Cardiac muscle cell (in vitro differentiated cells and primary cell): Measurements from ENCODE around the gene NPTN. TPM values are rescaled to one million over a fixed set of nuclear protein-coding genes. Genes with fewer than 3 reads are reported as not detected.
A peak's percentile ranks its signal among the peaks of the same experiment; 100 is the strongest.

Experiments used
- DNase-seq, 2 donors: peaks; one replicate each; pipeline versions ENCODE4 v3.0.0 to v3.0.0-alpha.2; 2010 to 2017; ENCODE audit warnings: low read depth in 1 of 2, low spot score in 1 of 2
- H3K27ac ChIP-seq: fragments of 200-600 bp; sonication (generic); 2 replicates; pipeline ENCODE4 v1.5.1; 2016
- H3K27me3 ChIP-seq: fragments of 200-600 bp; sonication (generic); 2 replicates; pipeline ENCODE4 v1.6.0; 2016; ENCODE audit warnings: control low read depth
- H3K36me3 ChIP-seq: fragments of 200-600 bp; sonication (generic); 2 replicates; pipeline ENCODE4 v1.5.1; 2016; ENCODE audit warnings: control low read depth
- H3K4me1 ChIP-seq: fragments of 200-600 bp; sonication (generic); 2 replicates; pipeline ENCODE4 v1.8.1; 2017; ENCODE audit warnings: low read depth, mild to moderate bottlenecking, mixed run types
- H3K4me3 ChIP-seq: fragments of 200-600 bp; sonication (generic); 2 replicates; pipeline ENCODE4 v1.5.1; 2016; ENCODE audit warnings: mild to moderate bottlenecking
- H3K9me3 ChIP-seq: fragments of 200-600 bp; sonication (generic); 2 replicates; pipeline ENCODE4 v1.5.1; 2017; ENCODE audit warnings: low read depth, mild to moderate bottlenecking, control low read depth
- CTCF ChIP-seq: IDR thresholded peaks from 2 replicates; pipeline ENCODE4 v1.5.1; 2012; ENCODE audit warnings: low read depth, mild to moderate bottlenecking, low read length
- polyA plus RNA-seq: library from polyadenylated mRNA; unstranded; fragments of >200 nt; fragmentation: Nextera tagmentation; extraction: Ambion mirVana; gene quantifications from 2 replicates; pipeline ENCODE4 v1.2.1, GENCODE V29; 2016
- total RNA-seq: library from RNA; depleted of rRNA; stranded (reverse); fragments of >200 nt; gene quantifications from 2 replicates; pipeline ENCODE4 v1.2.3, GENCODE V29; 2016

Gene NPTN
- total and polyA plus RNA-seq, 2 experiments from 2014 or later: 243 to 375 TPM

GRCh38 chr15:73605759-73606436 lies 27.3 kb downstream of the NPTN start:
- H3K36me3 ChIP-seq: no peaks in the 10 kb centered on the region
- H3K4me1 ChIP-seq: peaks cover 35% of the 10 kb centered on the region
- no peak for TF ChIP-seq CTCF
- no peak overlapping the region for H3K4me3 ChIP-seq
- no peaks in the 10 kb centered on the region for H3K9me3 ChIP-seq
- H3K27me3 ChIP-seq: no peaks in the 10 kb centered on the region
- no peak for DNase-seq
- H3K27ac ChIP-seq: peak overlapping the region; percentile 41

- H3K4me3 ChIP-seq: no peak overlapping the region
- no peak for DNase-seq
- H3K4me1 ChIP-seq: peaks cover 46% of the 10 kb centered on the region
- no peaks in the 10 kb centered on the region for H3K9me3 ChIP-seq
- no peaks in the 10 kb centered on the region for H3K27me3 ChIP-seq
- no peaks in the 10 kb centered on the region for H3K36me3 ChIP-seq
- no peak for TF ChIP-seq CTCF
- no peak overlapping the region for H3K27ac ChIP-seq
These were observed 28.7 kb downstream of the NPTN start for GRCh38 chr15:73604477-73604876.

- H3K27ac ChIP-seq: peak overlapping the region; percentile 77
These were observed 30.2 kb downstream of the NPTN start for GRCh38 chr15:73602992-73603391.

GRCh38 chr15:73602446-73602843 lies 30.7 kb downstream of the NPTN start:
- Histone ChIP-seq H3K27ac (peak overlapping the region; percentile 77), H3K27me3 (no peaks in the 10 kb centered on the region)

More at GRCh38 chr15:73602992-73603391, 30.2 kb downstream of the NPTN start:
- peaks cover 52% of the 10 kb centered on the region for H3K4me1 ChIP-seq
- no peaks in the 10 kb centered on the region for H3K27me3 ChIP-seq
- TF ChIP-seq CTCF: no peak
- H3K9me3 ChIP-seq: no peaks in the 10 kb centered on the region
- H3K4me3 ChIP-seq: no peak overlapping the region
- no peak for DNase-seq
- no peaks in the 10 kb centered on the region for H3K36me3 ChIP-seq

More at GRCh38 chr15:73602446-73602843, 30.7 kb downstream of the NPTN start:
- Histone ChIP-seq H3K9me3 (no peaks in the 10 kb centered on the region), H3K4me1 (peaks cover 58% of the 10 kb centered on the region), H3K36me3 (no peaks in the 10 kb centered on the region), H3K4me3 (no peak overlapping the region)
- no peak for TF ChIP-seq CTCF
- DNase-seq: no peak
